Measurements from ENCODE around the gene SLC1A3. TPM values are rescaled to one million over a fixed set of nuclear protein-coding genes. Genes with fewer than 3 reads are reported as not detected.
"Not testable (repeated sequence)": the region's sequence is repeated elsewhere in the genome, so short reads cannot be mapped to it uniquely, and the experiment has no call there.

Gene SLC1A3
- total RNA-seq, 2 donors from 2014 or later: 10.5 to 12.7 TPM

DNA sequence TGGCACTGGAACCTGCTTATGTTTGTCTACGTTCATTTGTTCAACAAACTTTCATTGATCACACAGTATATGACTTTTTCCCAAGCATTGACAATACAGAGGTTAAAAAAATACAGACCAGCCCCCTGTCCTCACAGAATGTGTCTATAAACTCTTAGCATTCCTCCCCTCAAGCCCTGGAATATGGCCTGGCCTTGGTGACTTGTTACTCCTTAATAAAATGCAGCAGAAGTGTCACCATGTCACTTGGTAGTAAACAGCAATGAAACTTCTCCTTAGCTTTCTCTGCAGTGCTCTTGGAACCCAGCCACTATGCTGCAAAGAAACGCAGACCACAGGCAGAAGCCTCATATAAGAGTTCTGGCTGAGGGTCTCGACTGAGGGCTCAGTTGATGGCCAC, 19.1 kb upstream of the SLC1A3 start:
- WGBS: 61% methylated on average over 3 of the region's 3 CpGs
- H3K4me1 ChIP-seq (replicated peaks): no peaks in the 10 kb centered on the region
- no peak overlapping the region for H3K4me3 ChIP-seq
- intact Hi-C loops (cut with DNase I): no loop called here
- no peaks in the 10 kb centered on the region for H3K36me3 ChIP-seq
- H3K9me3 ChIP-seq: no peaks in the 10 kb centered on the region
- TF ChIP-seq POLR2AphosphoS5 (IDR thresholded peaks at IDR 0.05): no peak
- TF ChIP-seq, protein P1, sequence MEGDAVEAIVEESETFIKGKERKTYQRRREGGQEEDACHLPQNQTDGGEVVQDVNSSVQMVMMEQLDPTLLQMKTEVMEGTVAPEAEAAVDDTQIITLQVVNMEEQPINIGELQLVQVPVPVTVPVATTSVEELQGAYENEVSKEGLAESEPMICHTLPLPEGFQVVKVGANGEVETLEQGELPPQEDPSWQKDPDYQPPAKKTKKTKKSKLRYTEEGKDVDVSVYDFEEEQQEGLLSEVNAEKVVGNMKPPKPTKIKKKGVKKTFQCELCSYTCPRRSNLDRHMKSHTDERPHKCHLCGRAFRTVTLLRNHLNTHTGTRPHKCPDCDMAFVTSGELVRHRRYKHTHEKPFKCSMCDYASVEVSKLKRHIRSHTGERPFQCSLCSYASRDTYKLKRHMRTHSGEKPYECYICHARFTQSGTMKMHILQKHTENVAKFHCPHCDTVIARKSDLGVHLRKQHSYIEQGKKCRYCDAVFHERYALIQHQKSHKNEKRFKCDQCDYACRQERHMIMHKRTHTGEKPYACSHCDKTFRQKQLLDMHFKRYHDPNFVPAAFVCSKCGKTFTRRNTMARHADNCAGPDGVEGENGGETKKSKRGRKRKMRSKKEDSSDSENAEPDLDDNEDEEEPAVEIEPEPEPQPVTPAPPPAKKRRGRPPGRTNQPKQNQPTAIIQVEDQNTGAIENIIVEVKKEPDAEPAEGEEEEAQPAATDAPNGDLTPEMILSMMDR (IDR thresholded peaks at IDR 0.05): no peak
- no peak for TF ChIP-seq POLR2A (IDR thresholded peaks at IDR 0.05)
- H3K27me3 ChIP-seq (replicated peaks; ENCODE audit: insufficient read depth): no peaks in the 10 kb centered on the region
- H3K27ac ChIP-seq: no peak overlapping the region
- no peak for DNase-seq (ENCODE audit: low spot score)

DNA sequence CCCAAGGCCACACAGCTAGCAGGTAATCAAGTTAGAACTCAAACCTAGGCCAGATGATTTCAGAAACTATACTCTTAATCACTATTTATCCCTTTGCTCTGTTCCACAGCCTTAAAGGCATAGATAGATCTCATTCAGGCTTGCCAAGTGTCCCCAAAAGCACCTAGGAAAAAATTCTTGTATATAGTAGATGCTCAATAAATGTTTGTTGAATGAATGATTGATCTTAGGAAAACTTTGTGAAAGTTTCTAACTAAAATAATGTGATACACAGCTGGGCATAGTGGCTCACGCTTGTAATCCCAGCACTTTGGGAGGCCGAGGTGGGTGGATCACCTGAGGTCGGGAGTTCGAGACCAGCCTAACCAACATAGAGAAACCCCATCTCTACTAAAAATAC, 16.7 kb upstream of the SLC1A3 start:
- H3K4me3 ChIP-seq; H3K36me3 ChIP-seq; DNase-seq (ENCODE audit: low spot score); H3K27ac ChIP-seq; H3K27me3 ChIP-seq (replicated peaks; ENCODE audit: insufficient read depth); H3K9me3 ChIP-seq; H3K4me1 ChIP-seq (replicated peaks); intact Hi-C loops (cut with DNase I): not testable (repeated sequence)
- 95% methylated on average over 4 of the region's 4 CpGs for WGBS

DNA sequence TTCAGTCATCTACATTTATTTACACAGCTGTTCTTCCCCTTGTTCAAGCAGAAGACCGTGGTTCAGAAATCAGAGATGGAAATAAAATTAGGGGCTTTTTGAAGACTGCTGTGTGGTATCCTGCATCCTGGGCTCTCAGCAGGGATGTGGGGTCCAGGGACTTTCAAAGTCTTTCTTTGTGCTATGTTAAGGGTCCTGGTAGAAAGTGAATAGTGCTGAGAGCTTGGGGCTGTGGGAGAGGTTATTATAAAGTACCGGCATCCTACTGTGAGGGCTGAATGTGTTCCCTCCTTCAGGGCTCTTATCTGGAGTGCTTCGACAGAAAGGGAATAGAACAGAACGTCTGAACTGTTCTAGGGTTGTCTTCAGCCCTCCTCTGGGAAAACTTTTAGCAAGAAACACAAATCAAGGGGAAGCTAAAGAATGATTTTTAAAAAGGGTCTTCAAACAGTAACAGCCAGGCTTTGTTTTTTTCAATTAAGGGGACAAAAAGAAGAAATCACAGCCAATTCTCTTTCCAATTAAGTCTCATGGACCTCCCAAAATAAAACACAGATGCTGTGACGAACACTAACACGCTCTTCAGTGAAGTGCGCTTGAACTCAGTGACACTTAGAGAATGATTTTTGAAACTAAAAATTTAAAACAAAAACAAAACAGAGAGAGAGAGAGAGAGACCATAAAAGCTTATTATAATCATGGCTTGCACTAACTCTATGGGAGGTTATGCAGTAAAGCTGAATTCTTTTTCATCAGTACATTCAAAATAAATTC, 15.7 kb upstream of the SLC1A3 start:
- H3K4me3 ChIP-seq: no peak overlapping the region
- H3K27ac ChIP-seq: no peak overlapping the region
- H3K4me1 ChIP-seq (replicated peaks): no peaks in the 10 kb centered on the region
- intact Hi-C loops (cut with DNase I): no loop called here
- H3K27me3 ChIP-seq (replicated peaks; ENCODE audit: insufficient read depth): no peaks in the 10 kb centered on the region
- TF ChIP-seq, protein P1 (IDR thresholded peaks at IDR 0.05): no peak
- TF ChIP-seq POLR2AphosphoS5 (IDR thresholded peaks at IDR 0.05): no peak
- TF ChIP-seq POLR2A (IDR thresholded peaks at IDR 0.05): no peak
- DNase-seq (ENCODE audit: low spot score): no peak
- no peaks in the 10 kb centered on the region for H3K36me3 ChIP-seq
- 66% methylated on average over 7 of the region's 7 CpGs for WGBS
- H3K9me3 ChIP-seq: no peaks in the 10 kb centered on the region

DNA sequence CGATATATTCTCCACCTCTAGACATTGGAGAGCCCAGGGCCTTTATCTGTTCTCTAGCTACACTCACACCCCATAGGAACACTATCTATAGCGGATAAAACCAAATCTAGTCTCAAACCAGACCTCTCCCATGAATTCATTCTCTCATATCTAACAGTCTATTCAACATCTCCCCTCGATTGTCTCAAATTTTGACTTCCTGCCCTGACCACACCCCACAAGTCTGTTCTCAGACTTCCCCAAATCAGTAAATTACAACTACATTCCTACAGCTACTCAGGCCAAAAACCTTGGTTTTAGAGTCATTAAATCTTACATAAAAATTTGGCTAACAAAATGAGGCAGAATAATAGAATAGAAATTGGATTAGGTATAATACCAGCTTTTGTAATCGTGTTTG, 12.5 kb upstream of the SLC1A3 start:
- intact Hi-C loops (cut with DNase I): no loop called here
- Histone ChIP-seq H3K9me3 (no peaks in the 10 kb centered on the region), H3K27ac (no peak overlapping the region), H3K27me3 (replicated peaks; ENCODE audit: insufficient read depth) (no peaks in the 10 kb centered on the region), H3K36me3 (no peaks in the 10 kb centered on the region), H3K4me1 (replicated peaks) (no peaks in the 10 kb centered on the region), H3K4me3 (no peak overlapping the region)
- TF ChIP-seq POLR2A (IDR thresholded peaks at IDR 0.05): no peak
- TF ChIP-seq, protein P1 (IDR thresholded peaks at IDR 0.05): no peak
- TF ChIP-seq POLR2AphosphoS5 (IDR thresholded peaks at IDR 0.05): no peak
- no peak for DNase-seq (ENCODE audit: low spot score)
- 68% methylated on average over 4 of the region's 4 CpGs for WGBS

DNA sequence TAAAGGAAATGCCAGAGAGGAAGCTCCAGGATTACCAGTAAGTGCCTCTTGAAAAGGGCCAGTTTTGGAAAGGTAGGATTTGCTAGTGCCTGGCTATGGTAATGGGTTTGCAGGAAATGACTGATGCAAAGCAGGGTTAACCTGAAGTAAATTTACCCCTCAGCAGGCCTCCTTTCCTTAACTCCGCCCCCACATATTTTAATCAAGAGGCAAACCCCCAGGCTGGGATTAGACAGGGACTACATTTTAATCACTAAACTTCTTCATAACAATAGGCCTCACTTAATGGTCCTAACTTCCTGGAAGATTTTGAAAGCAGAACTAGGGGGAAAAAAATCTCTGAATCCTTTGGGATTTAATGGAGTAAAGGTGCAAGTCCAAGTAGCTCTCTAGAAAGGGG, 10.2 kb upstream of the SLC1A3 start:
- Histone ChIP-seq H3K27ac (no peak overlapping the region), H3K36me3 (no peaks in the 10 kb centered on the region), H3K9me3 (no peaks in the 10 kb centered on the region), H3K27me3 (replicated peaks; ENCODE audit: insufficient read depth) (no peaks in the 10 kb centered on the region), H3K4me1 (replicated peaks) (no peaks in the 10 kb centered on the region), H3K4me3 (no peak overlapping the region)
- intact Hi-C loops (cut with DNase I): no loop called here
- WGBS: 89% methylated on average over 1 of the region's 1 CpG
- no peak for DNase-seq (ENCODE audit: low spot score)
- TF ChIP-seq POLR2AphosphoS5 (IDR thresholded peaks at IDR 0.05) (no peak), POLR2A (IDR thresholded peaks at IDR 0.05) (no peak)
- TF ChIP-seq, protein P1 (IDR thresholded peaks at IDR 0.05): no peak

All from prostate gland (tissue), 2 donors.